SK-N-SH (cell line): ENCODE measurements around the gene CPLX3. TPM values are rescaled to one million over a fixed set of nuclear protein-coding genes. Genes with fewer than 3 reads are reported as not detected.
A peak's percentile ranks its signal among the peaks of the same experiment; 100 is the strongest.

Experiments used
- CTCF ChIA-PET: fragments of 300-600, 350-600 bp; formaldehyde crosslinking; extraction: SDS; loops from one replicate; lab custom pipeline; 2021; lab: Yijun Ruan, JAX
- POLR2A ChIA-PET: fragments of 350-600 bp; sonication (Branson Sonifier 250); formaldehyde crosslinking; extraction: SDS; loops from one replicate; lab custom pipeline; 2020; ENCODE audit warnings: antibody characterized with exemption, inconsistent platforms; lab: Yijun Ruan, JAX
- DNase-seq: peaks from one replicate; pipeline ENCODE4 v3.0.0; 2012
- H2AFZ ChIP-seq: fragments of 200-600 bp; sonication (generic); 2 replicates; pipeline ENCODE4 v1.8.1; 2016; ENCODE audit warnings: antibody characterized with exemption, mild to moderate bottlenecking, low read depth
- H3F3A ChIP-seq: fragments of 200-600 bp; sonication (generic); replicated peaks from 2 replicates; pipeline ENCODE3; 2016; ENCODE audit warnings: antibody characterized with exemption, mild to moderate bottlenecking; ENCODE audit not compliant: insufficient read depth
- H3K27ac ChIP-seq, 2 experiments: fragments of 200-500 bp in 1 of 2; fragments of 200-600 bp in 1 of 2; sonication (Bioruptor generic) in 1 of 2; sonication (generic), shearing (Covaris generic) in 1 of 2; 2 replicates each; pipeline versions ENCODE4 v1.5.1 to v1.6.1; 2014 to 2016; ENCODE audit warnings: low read depth in 2 of 2, inconsistent platforms in 1 of 2, low read length in 1 of 2, mild to moderate bottlenecking in 1 of 2, mixed read lengths in 1 of 2
- H3K27me3 ChIP-seq: fragments of 200-600 bp; sonication (generic), shearing (Covaris generic); 2 replicates; pipeline ENCODE4 v1.6.1; 2016; ENCODE audit warnings: mixed run types; ENCODE audit not compliant: insufficient read depth
- H3K36me3 ChIP-seq, 2 experiments: fragments of 200-500 bp in 1 of 2; fragments of 200-600 bp in 1 of 2; sonication (Bioruptor generic) in 1 of 2; sonication (generic) in 1 of 2; replicated peaks in 1 of 2; 2 replicates each; pipeline versions ENCODE3 to v1.5.1; 2014 to 2016; ENCODE audit warnings: low read length in 1 of 2, mild to moderate bottlenecking in 1 of 2; ENCODE audit not compliant: insufficient read depth in 2 of 2, control insufficient read depth in 1 of 2
- H3K4me1 ChIP-seq, 2 experiments: fragments of 200-500 bp in 1 of 2; fragments of 200-600 bp in 1 of 2; sonication (Bioruptor generic) in 1 of 2; sonication (generic), shearing (Covaris generic) in 1 of 2; 2 replicates each; pipeline versions ENCODE4 v1.5.1 to v1.6.1; 2014 to 2016; ENCODE audit warnings: low read depth in 1 of 2, low read length in 1 of 2, mixed run types in 1 of 2; ENCODE audit not compliant: insufficient read depth in 2 of 2, control insufficient read depth in 1 of 2
- H3K4me2 ChIP-seq: fragments of 200-600 bp; sonication (generic), shearing (Covaris generic); 2 replicates; pipeline ENCODE4 v1.6.1; 2017; ENCODE audit warnings: mixed run types
- H3K4me3 ChIP-seq, 2 experiments: fragments of 200-500 bp in 1 of 2; fragments of 200-600 bp in 1 of 2; sonication (Bioruptor generic) in 1 of 2; sonication (generic), shearing (Covaris generic) in 1 of 2; 2 replicates each; pipeline versions ENCODE4 v1.5.1 to v1.8.1; 2014 to 2016; ENCODE audit warnings: low read depth in 2 of 2, inconsistent platforms in 1 of 2, low read length in 1 of 2, mild to moderate bottlenecking in 1 of 2, mixed read lengths in 1 of 2, moderate library complexity in 1 of 2
- H3K79me2 ChIP-seq: fragments of 200-600 bp; sonication (generic); 2 replicates; pipeline ENCODE4 v1.8.1; 2017; ENCODE audit warnings: mild to moderate bottlenecking; ENCODE audit not compliant: insufficient read depth
- H3K9ac ChIP-seq: fragments of 200-600 bp; sonication (generic); 2 replicates; pipeline ENCODE4 v1.6.1; 2017; ENCODE audit warnings: mixed run types
- H3K9me2 ChIP-seq: fragments of 200-600 bp; sonication (generic); 2 replicates; pipeline ENCODE4 v1.6.1; 2017; ENCODE audit warnings: mixed run types
- H3K9me3 ChIP-seq: fragments of 200-600 bp; sonication (generic); 2 replicates; pipeline ENCODE4 v1.6.1; 2017; ENCODE audit warnings: mixed run types, mild to moderate bottlenecking, moderate library complexity
- H4K20me1 ChIP-seq: fragments of 200-600 bp; sonication (generic); 2 replicates; pipeline ENCODE4 v1.6.1; 2017; ENCODE audit warnings: mild to moderate bottlenecking, mixed run types; ENCODE audit not compliant: insufficient read depth
- ELF1 ChIP-seq: IDR thresholded peaks from 2 replicates; pipeline ENCODE4 v1.4.0; 2012
- EP300 ChIP-seq, 2 experiments: IDR thresholded peaks; 2 replicates each; pipeline versions ENCODE4 v1.4.0 to v1.6.1; 2012; ENCODE audit warnings: borderline replicate concordance in 1 of 2, low read depth in 1 of 2, low read length in 1 of 2
- FOXM1 ChIP-seq: IDR thresholded peaks from 2 replicates; pipeline ENCODE4 v1.4.0; 2012; ENCODE audit warnings: low read depth, mild to moderate bottlenecking
- GABPA ChIP-seq: IDR thresholded peaks from 2 replicates; pipeline ENCODE4 v1.4.0; 2012; ENCODE audit warnings: low read depth, mild to moderate bottlenecking
- MXI1 ChIP-seq: IDR thresholded peaks from 2 replicates; pipeline ENCODE4 v1.6.1; 2012; ENCODE audit warnings: mild to moderate bottlenecking, low read depth, low read length, improper control_type of control experiment
- NFIC ChIP-seq: IDR thresholded peaks from 2 replicates; pipeline ENCODE4 v1.4.0; 2012; ENCODE audit warnings: borderline replicate concordance
- POLR2AphosphoS5 ChIP-seq: IDR thresholded peaks from 2 replicates; pipeline ENCODE4 v1.6.1; 2012; ENCODE audit warnings: low read depth, low read length
- RFX5 ChIP-seq: IDR thresholded peaks from 2 replicates; pipeline ENCODE4 v1.6.1; 2012; ENCODE audit warnings: mild to moderate bottlenecking, improper control_type of control experiment, low read length
- SMC3 ChIP-seq: IDR thresholded peaks from 2 replicates; pipeline ENCODE4 v1.6.1; 2012; ENCODE audit warnings: low read depth, low read length, improper control_type of control experiment
- TAF1 ChIP-seq: IDR thresholded peaks from 2 replicates; pipeline ENCODE4 v1.6.1; 2012; ENCODE audit warnings: low read depth, mild to moderate bottlenecking, low read length, moderate library complexity, borderline replicate concordance
- YY1 ChIP-seq: IDR thresholded peaks from 2 replicates; pipeline ENCODE4 v1.4.0; 2012; ENCODE audit warnings: low read depth, mild to moderate bottlenecking
- WGBS: methylation state at CpG from one replicate; pipeline ENCODE4 v1.1.6; 2017; ENCODE audit warnings: low lambda C conversion rate; 5-methylcytosine and 5-hydroxymethylcytosine counted together
- polyA plus RNA-seq, 3 experiments: library from polyadenylated mRNA; depleted of rRNA; stranded (reverse); fragments of >200 nt; gene quantifications; 2 replicates each; pipeline ENCODE4 v1.2.3, GENCODE V29; 2012
- TF ChIP-seq, protein P1 (sequence below): fragments of 200-600 bp; sonication (generic); IDR thresholded peaks from 2 replicates; pipeline ENCODE4 v1.6.1; 2017; ENCODE audit warnings: antibody characterized with exemption, mild to moderate bottlenecking, moderate library complexity

The CPLX3 gene
- polyA plus RNA-seq, 1 of the 3 experiments (the other 2 are of a cell fraction), result not detected

DNA sequence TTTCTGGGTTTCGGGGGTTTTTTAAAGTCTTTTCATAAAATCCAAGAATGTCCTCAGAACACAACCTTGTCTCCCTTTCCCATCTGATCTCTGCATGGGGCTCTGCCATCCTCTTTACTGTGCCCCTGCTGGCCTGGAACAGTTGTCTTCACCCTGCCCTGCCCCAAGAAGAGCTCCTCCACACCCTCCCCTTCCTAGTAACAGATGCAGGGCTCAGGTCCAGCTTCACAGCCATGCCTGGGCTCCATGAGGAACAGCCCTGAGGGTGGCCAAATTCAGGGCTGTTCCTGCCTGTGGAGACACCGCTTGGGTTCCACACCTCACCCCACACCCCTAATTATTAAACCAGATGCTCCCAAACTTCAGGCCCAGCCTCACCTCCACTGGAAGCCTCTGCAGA, 29.4 kb downstream of the CPLX3 start:
- no peak for TF ChIP-seq MXI1
- no peak for TF ChIP-seq SMC3
- TF ChIP-seq YY1, result no peak
- TF ChIP-seq TAF1, result no peak
- TF ChIP-seq POLR2AphosphoS5, result no peak
- TF ChIP-seq, protein P1, sequence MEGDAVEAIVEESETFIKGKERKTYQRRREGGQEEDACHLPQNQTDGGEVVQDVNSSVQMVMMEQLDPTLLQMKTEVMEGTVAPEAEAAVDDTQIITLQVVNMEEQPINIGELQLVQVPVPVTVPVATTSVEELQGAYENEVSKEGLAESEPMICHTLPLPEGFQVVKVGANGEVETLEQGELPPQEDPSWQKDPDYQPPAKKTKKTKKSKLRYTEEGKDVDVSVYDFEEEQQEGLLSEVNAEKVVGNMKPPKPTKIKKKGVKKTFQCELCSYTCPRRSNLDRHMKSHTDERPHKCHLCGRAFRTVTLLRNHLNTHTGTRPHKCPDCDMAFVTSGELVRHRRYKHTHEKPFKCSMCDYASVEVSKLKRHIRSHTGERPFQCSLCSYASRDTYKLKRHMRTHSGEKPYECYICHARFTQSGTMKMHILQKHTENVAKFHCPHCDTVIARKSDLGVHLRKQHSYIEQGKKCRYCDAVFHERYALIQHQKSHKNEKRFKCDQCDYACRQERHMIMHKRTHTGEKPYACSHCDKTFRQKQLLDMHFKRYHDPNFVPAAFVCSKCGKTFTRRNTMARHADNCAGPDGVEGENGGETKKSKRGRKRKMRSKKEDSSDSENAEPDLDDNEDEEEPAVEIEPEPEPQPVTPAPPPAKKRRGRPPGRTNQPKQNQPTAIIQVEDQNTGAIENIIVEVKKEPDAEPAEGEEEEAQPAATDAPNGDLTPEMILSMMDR, result no peak
- TF ChIP-seq EP300 (IDR thresholded peaks at IDR 0.05; ENCODE audit: borderline replicate concordance in 1 of 2, low read depth in 1 of 2, low read length in 1 of 2), result no peak
- 95% methylated on average over 2 of the region's 2 CpGs for WGBS
- Histone ChIP-seq H3K4me2 (no peak overlapping the region), H3K27me3 (no peaks in the 10 kb centered on the region), H3K27ac (no peak overlapping the region), H3K9me2 (no peaks in the 10 kb centered on the region), H2AFZ (no peak overlapping the region), H4K20me1 (peaks cover 14% of the 10 kb centered on the region; the same call in 1 of the 2 replicates), H3K4me3 (no peak overlapping the region), H3K9ac (no peak overlapping the region), H3K79me2 (peaks cover 55% of the 10 kb centered on the region), H3K4me1 (peaks cover 0 to 18% of the 10 kb centered on the region in 2 experiments; a peak in 1 of 4 replicates), H3K9me3 (no peaks in the 10 kb centered on the region), H3K36me3 (peaks cover 3 to 32% of the 10 kb centered on the region in 2 experiments), H3F3A (no peaks in the 10 kb centered on the region)
- ChIA-PET CTCF (interaction anchor here (0.8 to 3.1 kb wide), 6 partner anchors 12 to 94 kb away, joined by 3 to 9 read pairs (median 4); partner anchors contain the start of gene ULK3), POLR2A (interaction anchor here (0.9 to 1.4 kb wide), 2 partner anchors 14 to 34 kb away, joined by 4 to 6 read pairs; no protein-coding TSS in a partner anchor)
- DNase-seq, result peak; percentile 48

DNA sequence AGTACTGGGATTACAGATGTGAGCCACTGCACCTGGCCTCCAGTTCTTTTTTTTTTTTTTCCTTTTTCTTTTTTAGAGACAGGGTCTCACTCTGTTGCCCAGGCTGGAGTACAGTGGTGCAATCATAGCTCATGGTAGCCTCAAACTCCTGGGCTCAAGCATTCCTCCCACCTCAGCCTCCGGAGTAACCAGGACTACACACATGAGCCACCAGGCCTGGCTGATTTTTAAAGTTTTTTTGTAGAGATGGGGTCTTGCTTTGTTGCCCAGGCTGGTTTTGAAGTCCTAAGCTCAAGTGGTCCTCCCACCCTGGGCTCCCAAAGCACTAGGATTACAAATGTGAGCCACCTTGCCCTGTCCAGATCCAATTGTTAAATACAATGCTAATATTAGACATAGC, 30.1 kb downstream of the CPLX3 start:
- no peak overlapping the region for H3K9ac ChIP-seq
- 95% methylated on average over 1 of the region's 1 CpG for WGBS
- H2AFZ ChIP-seq, result no peak overlapping the region
- no peaks in the 10 kb centered on the region for H3K27me3 ChIP-seq
- H3K4me3 ChIP-seq, result no peak overlapping the region
- POLR2A ChIA-PET, result no interaction called here
- no peaks in the 10 kb centered on the region for H3K9me2 ChIP-seq
- H3K9me3 ChIP-seq, result no peaks in the 10 kb centered on the region
- no peak overlapping the region for H3K27ac ChIP-seq
- H3K79me2 ChIP-seq, result peaks cover 59% of the 10 kb centered on the region
- no peaks in the 10 kb centered on the region for H3F3A ChIP-seq
- H3K4me2 ChIP-seq, result no peak overlapping the region
- TF ChIP-seq FOXM1, result no peak
- TF ChIP-seq NFIC, result no peak
- no peak for TF ChIP-seq GABPA
- TF ChIP-seq RFX5, result no peak
- TF ChIP-seq ELF1, result no peak
- TF ChIP-seq, all 33 proteins: peak for 0
- H3K4me1 ChIP-seq, result peaks cover 0 to 18% of the 10 kb centered on the region in 2 experiments; a peak in 1 of 4 replicates
- DNase-seq, result no peak
- peaks cover 14% of the 10 kb centered on the region; the same call in 1 of the 2 replicates for H4K20me1 ChIP-seq
- peaks cover 3 to 27% of the 10 kb centered on the region in 2 experiments for H3K36me3 ChIP-seq
- CTCF ChIA-PET, result interaction anchor here (0.6 to 3.1 kb wide), 5 partner anchors 11 to 94 kb away, joined by 3 to 9 read pairs (median 5); partner anchors contain the start of gene ULK3
